HFFc6 (cell line): Measurements from ENCODE around the gene IGF1R. TPM values are rescaled to one million over a fixed set of nuclear protein-coding genes. Genes with fewer than 3 reads are reported as not detected.
A peak's percentile ranks its signal among the peaks of the same experiment; 100 is the strongest.

ENCODE experiments used
- DNase-seq: peaks from one replicate; pipeline ENCODE4 v3.0.0-alpha.2; 2018
- H3K27ac Mint-ChIP-seq: 2 replicates; pipeline ENCODE4 v1.8.0; 2020; ENCODE audit warnings: mild to moderate bottlenecking, mixed read lengths
- H3K27me3 Mint-ChIP-seq: 2 replicates; pipeline ENCODE4 v1.8.0; 2021; ENCODE audit warnings: mild to moderate bottlenecking, moderate library complexity, mixed read lengths; ENCODE audit not compliant: insufficient read depth
- H3K36me3 Mint-ChIP-seq: 2 replicates; pipeline ENCODE4 v1.8.0; 2021; ENCODE audit warnings: low read depth, mixed read lengths
- H3K4me1 Mint-ChIP-seq: 2 replicates; pipeline ENCODE4 v1.8.0; 2020; ENCODE audit warnings: low read depth, mixed read lengths
- H3K4me3 Mint-ChIP-seq: 2 replicates; pipeline ENCODE4 v1.8.0; 2020; ENCODE audit warnings: mild to moderate bottlenecking, moderate library complexity, mixed read lengths
- H3K9me3 Mint-ChIP-seq: 2 replicates; pipeline ENCODE4 v1.8.0; 2020; ENCODE audit warnings: mild to moderate bottlenecking, mixed read lengths
- total RNA-seq, 6 experiments: library from RNA; stranded (reverse); fragmentation: NEBNext Ultra II Directional; extraction: Animal tissue kit (Norgen Biotek cat#: 25700); gene quantifications; 2 replicates in 1 of 6; 3 replicates in 5 of 6; pipeline ENCODE4 v1.2.3, GENCODE V29; 2021
- TF ChIP-seq, protein P1 (sequence below): fragments of 200-600 bp; sonication (generic); IDR thresholded peaks from 2 replicates; pipeline ENCODE4 v1.5.0; 2021; ENCODE audit warnings: antibody characterized with exemption, mild to moderate bottlenecking

The IGF1R gene
- total RNA-seq, 6 experiments from 2014 or later = 46.7 to 61.9 (median 50.1) TPM

- peak overlapping the region; percentile 98 for H3K27ac Mint-ChIP-seq
- TF ChIP-seq, protein P1, sequence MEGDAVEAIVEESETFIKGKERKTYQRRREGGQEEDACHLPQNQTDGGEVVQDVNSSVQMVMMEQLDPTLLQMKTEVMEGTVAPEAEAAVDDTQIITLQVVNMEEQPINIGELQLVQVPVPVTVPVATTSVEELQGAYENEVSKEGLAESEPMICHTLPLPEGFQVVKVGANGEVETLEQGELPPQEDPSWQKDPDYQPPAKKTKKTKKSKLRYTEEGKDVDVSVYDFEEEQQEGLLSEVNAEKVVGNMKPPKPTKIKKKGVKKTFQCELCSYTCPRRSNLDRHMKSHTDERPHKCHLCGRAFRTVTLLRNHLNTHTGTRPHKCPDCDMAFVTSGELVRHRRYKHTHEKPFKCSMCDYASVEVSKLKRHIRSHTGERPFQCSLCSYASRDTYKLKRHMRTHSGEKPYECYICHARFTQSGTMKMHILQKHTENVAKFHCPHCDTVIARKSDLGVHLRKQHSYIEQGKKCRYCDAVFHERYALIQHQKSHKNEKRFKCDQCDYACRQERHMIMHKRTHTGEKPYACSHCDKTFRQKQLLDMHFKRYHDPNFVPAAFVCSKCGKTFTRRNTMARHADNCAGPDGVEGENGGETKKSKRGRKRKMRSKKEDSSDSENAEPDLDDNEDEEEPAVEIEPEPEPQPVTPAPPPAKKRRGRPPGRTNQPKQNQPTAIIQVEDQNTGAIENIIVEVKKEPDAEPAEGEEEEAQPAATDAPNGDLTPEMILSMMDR = no peak
- peak overlapping the region; percentile 88 for H3K4me3 Mint-ChIP-seq
- peaks cover 18% of the 10 kb centered on the region for H3K36me3 Mint-ChIP-seq
- H3K4me1 Mint-ChIP-seq = peaks cover 68% of the 10 kb centered on the region
- DNase-seq = peak; percentile 62
- no peaks in the 10 kb centered on the region; the same call in none of the 2 replicates for H3K27me3 Mint-ChIP-seq
- H3K9me3 Mint-ChIP-seq = no peaks in the 10 kb centered on the region; the same call in 1 of the 2 replicates
Measured at GRCh38 chr15:98866511-98866910, 218.2 kb downstream of the IGF1R start.

DNA sequence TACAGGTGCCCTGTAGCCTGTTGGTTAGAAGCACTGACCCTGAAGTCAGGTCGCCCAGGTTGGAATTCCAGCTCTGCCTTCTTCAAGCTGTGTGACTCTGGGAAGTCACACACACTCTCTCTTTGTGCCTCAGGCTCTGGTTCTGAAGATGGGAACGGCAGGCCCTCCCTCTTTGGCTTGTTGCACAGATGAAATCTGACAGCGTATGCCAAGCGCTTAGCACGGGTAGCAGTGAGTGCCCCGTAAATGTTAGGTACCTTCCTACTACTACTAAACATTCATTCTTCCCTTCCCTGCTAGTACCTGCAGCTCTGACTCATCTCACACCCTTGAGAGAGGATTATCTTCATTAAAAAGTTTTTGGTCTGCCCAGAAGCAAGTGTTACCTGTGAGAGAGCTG is 220.2 kb downstream of the IGF1R start:
- TF ChIP-seq, protein P1 = no peak
- Mint-ChIP-seq H3K36me3 (peaks cover 20% of the 10 kb centered on the region), H3K9me3 (no peaks in the 10 kb centered on the region; the same call in 1 of the 2 replicates), H3K4me3 (no peak overlapping the region), H3K27me3 (no peaks in the 10 kb centered on the region; the same call in none of the 2 replicates), H3K27ac (peak overlapping the region; percentile 43; the same call in 1 of the 2 replicates), H3K4me1 (peaks cover 68% of the 10 kb centered on the region)
- no peak for DNase-seq

DNA sequence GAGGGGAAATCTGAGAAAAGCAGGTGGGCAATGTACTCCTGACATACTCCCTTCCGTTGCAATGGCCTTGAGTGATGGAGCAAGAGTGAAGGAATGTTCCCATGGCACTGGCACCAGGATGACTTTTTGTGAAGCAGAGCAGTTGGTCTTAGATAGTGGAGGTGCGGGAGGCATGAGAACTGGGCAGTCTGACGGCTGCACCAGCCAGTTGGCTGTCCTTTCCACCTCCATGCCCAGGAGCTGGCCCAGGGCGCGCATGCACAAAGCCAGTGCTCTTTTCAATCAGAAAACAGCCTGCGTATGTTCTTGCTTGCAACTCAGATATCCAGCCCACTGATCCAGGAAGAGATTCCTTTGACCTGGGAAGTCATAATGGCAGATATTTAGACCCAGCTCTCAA is 222.4 kb downstream of the IGF1R start:
- Mint-ChIP-seq H3K4me1 (peaks cover 75% of the 10 kb centered on the region), H3K36me3 (peaks cover 20% of the 10 kb centered on the region), H3K27ac (no peak overlapping the region), H3K9me3 (no peaks in the 10 kb centered on the region; the same call in 1 of the 2 replicates), H3K27me3 (no peaks in the 10 kb centered on the region; the same call in none of the 2 replicates), H3K4me3 (no peak overlapping the region)
- DNase-seq = no peak
- TF ChIP-seq, protein P1 = no peak

DNA sequence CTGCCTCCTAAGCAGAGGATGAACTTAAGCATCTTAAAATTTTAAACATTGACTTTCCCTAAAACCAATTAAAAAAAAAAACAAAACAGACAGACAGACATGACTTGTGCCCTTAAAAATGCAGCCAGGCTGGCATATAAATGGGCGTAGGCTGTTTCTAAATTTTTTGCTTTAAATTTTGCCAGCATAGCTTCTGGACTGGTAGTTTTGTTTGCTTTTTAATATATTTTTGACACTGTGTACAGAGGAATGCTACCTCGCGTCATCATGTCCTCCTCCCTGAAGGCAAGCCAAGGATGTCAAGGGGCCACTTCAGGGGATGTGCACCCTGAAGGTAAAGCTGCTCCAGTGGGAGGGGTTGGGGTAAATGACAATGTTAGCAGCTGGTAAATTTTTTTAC is 224.4 kb downstream of the IGF1R start:
- H3K27ac Mint-ChIP-seq = peak overlapping the region; percentile 84
- H3K27me3 Mint-ChIP-seq = no peaks in the 10 kb centered on the region; the same call in none of the 2 replicates
- H3K4me3 Mint-ChIP-seq = peak overlapping the region; percentile 83
- no peak for DNase-seq
- peaks cover 13% of the 10 kb centered on the region for H3K36me3 Mint-ChIP-seq
- TF ChIP-seq, protein P1 = no peak
- H3K4me1 Mint-ChIP-seq = peaks cover 81% of the 10 kb centered on the region
- no peaks in the 10 kb centered on the region; the same call in 1 of the 2 replicates for H3K9me3 Mint-ChIP-seq

- Mint-ChIP-seq H3K27ac (peak overlapping the region; percentile 84), H3K36me3 (peaks cover 13% of the 10 kb centered on the region), H3K27me3 (no peaks in the 10 kb centered on the region; the same call in none of the 2 replicates), H3K9me3 (no peaks in the 10 kb centered on the region; the same call in 1 of the 2 replicates), H3K4me3 (peak overlapping the region; percentile 83), H3K4me1 (peaks cover 86% of the 10 kb centered on the region)
- TF ChIP-seq, protein P1 = peak; percentile 23; the same call in 1 of the 2 replicates
- DNase-seq = peak; percentile 87
Measured at GRCh38 chr15:98873441-98874218, 225.3 kb downstream of the IGF1R start.
